T-helper 2 cell treated with Interferon-gamma antibody and Interleukin-4, amounts not matched to agents 5 μg/mL and 100 μg/mL, for 36 hours (primary cell): Measurements from ENCODE around the gene NOS3.
"Not testable (repeated sequence)": the region's sequence is repeated elsewhere in the genome, so short reads cannot be mapped to it uniquely, and the experiment has no call there.

Experiments used
- DNase-seq: peaks from one replicate; pipeline ENCODE4 v3.0.0; 2021; ENCODE audit warnings: low spot score
- H3K27ac Mint-ChIP-seq: one replicate; pipeline ENCODE4 v1.8.0; 2021; ENCODE audit warnings: mild to moderate bottlenecking, mixed read lengths
- H3K27me3 Mint-ChIP-seq: one replicate; pipeline ENCODE4 v1.8.0; 2021; ENCODE audit warnings: low read depth, mixed read lengths
- H3K36me3 Mint-ChIP-seq: one replicate; pipeline ENCODE4 v1.8.0; 2021; ENCODE audit warnings: low read depth, mixed read lengths
- H3K4me1 Mint-ChIP-seq: one replicate; pipeline ENCODE4 v1.8.0; 2021; ENCODE audit warnings: low read depth, mixed read lengths
- H3K4me3 Mint-ChIP-seq: one replicate; pipeline ENCODE4 v1.8.0; 2022; ENCODE audit warnings: mild to moderate bottlenecking, moderate library complexity, mixed read lengths
- H3K9me3 Mint-ChIP-seq: one replicate; pipeline ENCODE4 v1.8.0; 2021; ENCODE audit warnings: mixed read lengths

Gene NOS3

GRCh38 chr7:151038951-151039849, 48.4 kb downstream of the NOS3 start:
- H3K36me3 Mint-ChIP-seq, result peaks cover 5% of the 10 kb centered on the region
- H3K27ac Mint-ChIP-seq, result no peak overlapping the region
- H3K9me3 Mint-ChIP-seq, result no peaks in the 10 kb centered on the region
- peak; percentile 90 for DNase-seq
- no peaks in the 10 kb centered on the region for H3K27me3 Mint-ChIP-seq
- no peak overlapping the region for H3K4me3 Mint-ChIP-seq
- H3K4me1 Mint-ChIP-seq, result peaks cover 4% of the 10 kb centered on the region

GRCh38 chr7:151039850-151040548, 49.2 kb downstream of the NOS3 start:
- peaks cover 4% of the 10 kb centered on the region for H3K4me1 Mint-ChIP-seq
- H3K9me3 Mint-ChIP-seq, result no peaks in the 10 kb centered on the region
- no peak overlapping the region for H3K4me3 Mint-ChIP-seq
- DNase-seq, result no peak
- H3K27ac Mint-ChIP-seq, result no peak overlapping the region
- H3K36me3 Mint-ChIP-seq, result peaks cover 8% of the 10 kb centered on the region
- no peaks in the 10 kb centered on the region for H3K27me3 Mint-ChIP-seq

- peaks cover 4% of the 10 kb centered on the region for H3K4me1 Mint-ChIP-seq
- no peak overlapping the region for H3K4me3 Mint-ChIP-seq
- H3K27ac Mint-ChIP-seq, result no peak overlapping the region
- DNase-seq, result no peak
- H3K36me3 Mint-ChIP-seq, result peaks cover 8% of the 10 kb centered on the region
- no peaks in the 10 kb centered on the region for H3K9me3 Mint-ChIP-seq
- H3K27me3 Mint-ChIP-seq, result no peaks in the 10 kb centered on the region
Observed at GRCh38 chr7:151040616-151041375, 50.0 kb downstream of the NOS3 start.

GRCh38 chr7:151043449-151043848, 52.6 kb downstream of the NOS3 start:
- not testable (repeated sequence) for H3K36me3 Mint-ChIP-seq, H3K27ac Mint-ChIP-seq, H3K27me3 Mint-ChIP-seq, H3K4me3 Mint-ChIP-seq, H3K4me1 Mint-ChIP-seq, DNase-seq, H3K9me3 Mint-ChIP-seq

GRCh38 chr7:151043959-151044358, 53.1 kb downstream of the NOS3 start:
- Mint-ChIP-seq H3K4me1 (peaks cover 4% of the 10 kb centered on the region), H3K27me3 (no peaks in the 10 kb centered on the region), H3K4me3 (no peak overlapping the region), H3K36me3 (peaks cover 6% of the 10 kb centered on the region), H3K9me3 (no peaks in the 10 kb centered on the region), H3K27ac (no peak overlapping the region)
- no peak for DNase-seq

- peaks cover 5% of the 10 kb centered on the region for H3K36me3 Mint-ChIP-seq
- H3K4me3 Mint-ChIP-seq, result no peak overlapping the region
- H3K27ac Mint-ChIP-seq, result no peak overlapping the region
- DNase-seq, result no peak
- peaks cover 3% of the 10 kb centered on the region for H3K27me3 Mint-ChIP-seq
- H3K9me3 Mint-ChIP-seq, result no peaks in the 10 kb centered on the region
- no peaks in the 10 kb centered on the region for H3K4me1 Mint-ChIP-seq
Observed at GRCh38 chr7:151045262-151045661, 54.4 kb downstream of the NOS3 start.

GRCh38 chr7:151045967-151046366, 55.1 kb downstream of the NOS3 start:
- H3K36me3 Mint-ChIP-seq, result peaks cover 5% of the 10 kb centered on the region
- H3K27ac Mint-ChIP-seq, result no peak overlapping the region
- no peaks in the 10 kb centered on the region for H3K9me3 Mint-ChIP-seq
- H3K4me1 Mint-ChIP-seq, result no peaks in the 10 kb centered on the region
- H3K27me3 Mint-ChIP-seq, result peaks cover 3% of the 10 kb centered on the region
- H3K4me3 Mint-ChIP-seq, result no peak overlapping the region
- no peak for DNase-seq

GRCh38 chr7:151046603-151047573, 56.1 kb downstream of the NOS3 start:
- no peaks in the 10 kb centered on the region for H3K9me3 Mint-ChIP-seq
- no peak overlapping the region for H3K4me3 Mint-ChIP-seq
- H3K27me3 Mint-ChIP-seq, result peaks cover 3% of the 10 kb centered on the region
- no peak overlapping the region for H3K27ac Mint-ChIP-seq
- peaks cover 3% of the 10 kb centered on the region for H3K36me3 Mint-ChIP-seq
- DNase-seq, result no peak
- H3K4me1 Mint-ChIP-seq, result no peaks in the 10 kb centered on the region

GRCh38 chr7:151047976-151048815, 57.4 kb downstream of the NOS3 start, which contains the start of gene ASIC3:
Gene ASIC3, plus strand, starts transcription at chr7:151048531. Its CDS starts 355 bp downstream, at chr7:151048886.
- Mint-ChIP-seq H3K4me3 (no peak within 1 kb of the TSS), H3K27ac (no peak within 1 kb of the TSS), H3K27me3 (peaks cover 3% of the 10 kb centered on the region), H3K9me3 (no peaks in the 10 kb centered on the region), H3K4me1 (peaks cover 7% of the 10 kb centered on the region), H3K36me3 (peaks cover 3% of the 10 kb centered on the region)
- no peak for DNase-seq

GRCh38 chr7:151048911-151049463, 58.2 kb downstream of the NOS3 start:
- Mint-ChIP-seq H3K4me3 (no peak overlapping the region), H3K27ac (no peak overlapping the region), H3K4me1 (peaks cover 9% of the 10 kb centered on the region), H3K9me3 (no peaks in the 10 kb centered on the region), H3K36me3 (peaks cover 3% of the 10 kb centered on the region), H3K27me3 (peaks cover 3% of the 10 kb centered on the region)
- no peak for DNase-seq

- no peaks in the 10 kb centered on the region for H3K9me3 Mint-ChIP-seq
- H3K27ac Mint-ChIP-seq, result no peak overlapping the region
- peaks cover 3% of the 10 kb centered on the region for H3K27me3 Mint-ChIP-seq
- H3K4me1 Mint-ChIP-seq, result peaks cover 9% of the 10 kb centered on the region
- no peaks in the 10 kb centered on the region for H3K36me3 Mint-ChIP-seq
- no peak overlapping the region for H3K4me3 Mint-ChIP-seq
- peak; percentile 59 for DNase-seq
Observed at GRCh38 chr7:151051108-151051507, 60.3 kb downstream of the NOS3 start.

- H3K9me3 Mint-ChIP-seq, result no peaks in the 10 kb centered on the region
- no peak overlapping the region for H3K4me3 Mint-ChIP-seq
- peaks cover 3% of the 10 kb centered on the region for H3K27me3 Mint-ChIP-seq
- H3K4me1 Mint-ChIP-seq, result peaks cover 17% of the 10 kb centered on the region
- H3K36me3 Mint-ChIP-seq, result no peaks in the 10 kb centered on the region
- DNase-seq, result no peak
- no peak overlapping the region for H3K27ac Mint-ChIP-seq
Observed at GRCh38 chr7:151053096-151053495, 62.3 kb downstream of the NOS3 start.
